HepG2 (cell line): ENCODE results near the gene STRADA. TPM values are rescaled to one million over a fixed set of nuclear protein-coding genes. Genes with fewer than 3 reads are reported as not detected.

Experiments used
- CREB1 ChIP-seq, 2 experiments: fragments of 450-650 bp in 1 of 2; IDR thresholded peaks; 2 replicates each; pipeline ENCODE4 v1.6.1; 2016 to 2017; ENCODE audit warnings: control low read depth in 1 of 2, mild to moderate bottlenecking in 1 of 2, missing compliant biosample characterization in 1 of 2, missing genetic modification characterization in 1 of 2
- HNRNPL ChIP-seq: fragments of 200-400 bp; formaldehyde crosslinking; IDR thresholded peaks from 2 replicates; pipeline ENCODE4 v1.6.1; 2017; ENCODE audit warnings: mild to moderate bottlenecking, low read depth, low read length
- HOXA3 ChIP-seq: sonication (generic); formaldehyde crosslinking; IDR thresholded peaks from 2 replicates; pipeline ENCODE4 v1.5.0; 2020; ENCODE audit warnings: missing genetic modification reagents
- IKZF5 ChIP-seq: IDR thresholded peaks from 2 replicates; pipeline ENCODE4 v1.6.1; 2018; ENCODE audit warnings: missing genetic modification reagents, mild to moderate bottlenecking, missing compliant biosample characterization
- KMT2B ChIP-seq: IDR thresholded peaks from 2 replicates; pipeline ENCODE4 v1.6.1; 2016; ENCODE audit warnings: missing genetic modification reagents, missing compliant biosample characterization
- MEIS1 ChIP-seq: sonication (generic); formaldehyde crosslinking; IDR thresholded peaks from 2 replicates; pipeline ENCODE4 v1.9.0; 2021; ENCODE audit warnings: mild to moderate bottlenecking, missing genetic modification reagents, moderate library complexity, borderline replicate concordance
- MLXIP ChIP-seq: sonication (generic); formaldehyde crosslinking; IDR thresholded peaks from 2 replicates; pipeline ENCODE4 v1.9.0; 2021; ENCODE audit warnings: missing genetic modification reagents, borderline replicate concordance
- MZF1 ChIP-seq: sonication (generic); formaldehyde crosslinking; IDR thresholded peaks from 2 replicates; pipeline ENCODE4 v1.8.1; 2023; ENCODE audit warnings: mild to moderate bottlenecking, missing genetic modification reagents, borderline replicate concordance
- PAX8 ChIP-seq: sonication (generic); formaldehyde crosslinking; IDR thresholded peaks from 2 replicates; pipeline ENCODE4 v1.8.0; 2022; ENCODE audit warnings: mild to moderate bottlenecking, missing genetic modification reagents, borderline replicate concordance
- RBFOX2 ChIP-seq: fragments of 200-400 bp; formaldehyde crosslinking; IDR thresholded peaks from 2 replicates; pipeline ENCODE4 v1.6.1; 2017; ENCODE audit warnings: low read depth, mild to moderate bottlenecking, low read length
- SAP130 ChIP-seq: IDR thresholded peaks from 2 replicates; pipeline ENCODE4 v1.6.1; 2016; ENCODE audit warnings: low read depth
- SNAPC5 ChIP-seq: sonication (generic); formaldehyde crosslinking; IDR thresholded peaks from 2 replicates; pipeline ENCODE4 v1.8.1; 2023; ENCODE audit warnings: mild to moderate bottlenecking, missing genetic modification reagents, borderline replicate concordance
- SOX5 ChIP-seq: IDR thresholded peaks from 2 replicates; pipeline ENCODE4 v1.6.1; 2016; ENCODE audit warnings: borderline replicate concordance
- STAG1 ChIP-seq: sonication (generic); formaldehyde crosslinking; IDR thresholded peaks from 2 replicates; pipeline ENCODE4 v1.4.0; 2020; ENCODE audit warnings: missing genetic modification reagents
- STAT5B ChIP-seq: sonication (generic); formaldehyde crosslinking; IDR thresholded peaks from 2 replicates; pipeline ENCODE4 v1.4.0; 2020; ENCODE audit warnings: missing genetic modification reagents
- THAP7 ChIP-seq: sonication (generic); formaldehyde crosslinking; IDR thresholded peaks from 2 replicates; pipeline ENCODE4 v1.8.1; 2023; ENCODE audit warnings: mild to moderate bottlenecking, missing genetic modification reagents
- TP53 ChIP-seq: sonication (generic); formaldehyde crosslinking; conservative IDR thresholded peaks from 2 replicates; pipeline ENCODE4 v1.4.0; 2020; ENCODE audit warnings: missing genetic modification reagents
- ZBTB38 ChIP-seq: sonication (generic); formaldehyde crosslinking; IDR thresholded peaks from 2 replicates; pipeline ENCODE4 v1.5.1; 2020; ENCODE audit warnings: mild to moderate bottlenecking, missing genetic modification reagents
- ZBTB43 ChIP-seq: sonication (generic); formaldehyde crosslinking; conservative IDR thresholded peaks from 2 replicates; pipeline ENCODE4 v1.4.0; 2020; ENCODE audit warnings: missing genetic modification reagents
- ZMAT3 ChIP-seq: sonication (generic); formaldehyde crosslinking; conservative IDR thresholded peaks from 2 replicates; pipeline ENCODE4 v1.7.0; 2021; ENCODE audit warnings: missing genetic modification reagents
- ZMAT5 ChIP-seq: sonication (generic); formaldehyde crosslinking; IDR thresholded peaks from 2 replicates; pipeline ENCODE4 v1.5.0; 2020; ENCODE audit warnings: mild to moderate bottlenecking, low read depth, missing genetic modification reagents, borderline replicate concordance
- ZNF225 ChIP-seq: sonication (generic); formaldehyde crosslinking; IDR thresholded peaks from 2 replicates; pipeline ENCODE4 v1.4.0; 2020; ENCODE audit warnings: mild to moderate bottlenecking, missing genetic modification reagents
- ZNF496 ChIP-seq: sonication (generic); formaldehyde crosslinking; IDR thresholded peaks from 2 replicates; pipeline ENCODE4 v1.8.1; 2023; ENCODE audit warnings: mild to moderate bottlenecking, moderate library complexity, missing genetic modification reagents; ENCODE audit not compliant: insufficient replicate concordance
- ZNF569 ChIP-seq: sonication (generic); formaldehyde crosslinking; IDR thresholded peaks from 2 replicates; pipeline ENCODE4 v1.5.0; 2020; ENCODE audit warnings: mild to moderate bottlenecking, missing genetic modification reagents, moderate library complexity, borderline replicate concordance
- ZNF713 ChIP-seq: sonication (generic); formaldehyde crosslinking; IDR thresholded peaks from 2 replicates; pipeline ENCODE4 v1.4.0; 2020; ENCODE audit warnings: mild to moderate bottlenecking, missing genetic modification reagents
- ZNF777 ChIP-seq: sonication (generic); formaldehyde crosslinking; IDR thresholded peaks from 2 replicates; pipeline ENCODE4 v1.4.0; 2020; ENCODE audit warnings: missing genetic modification reagents
- polyA plus RNA-seq, 8 experiments: library from polyadenylated mRNA; depleted of rRNA in 3 of 8; stranded (reverse) in 7 of 8; unstranded in 1 of 8; fragments of >200 nt; fragmentation: Illumina TruSeq in 4 of 8; extraction: Trizol in 4 of 8; gene quantifications; 2 replicates each; pipeline versions ENCODE4 v1.2.1 to v1.2.3, GENCODE V29; 2011 to 2016; ENCODE audit warnings: low read depth in 4 of 8, missing spikeins in 1 of 8, mixed read lengths in 1 of 8; ENCODE audit not compliant: insufficient read depth in 1 of 8
- total RNA-seq, 5 experiments: library from RNA; depleted of rRNA; stranded (reverse); fragments of >200 nt; fragmentation: Illumina TruSeq; extraction: Trizol; gene quantifications; 2 replicates each; pipeline ENCODE4 v1.2.3, GENCODE V29; 2016; ENCODE audit warnings: low read depth in 1 of 5

STRADA gene
- total and polyA plus RNA-seq, 2 of the 13 experiments (the other 11 are each of a cell fraction or from before 2014, with no cell fraction given): 17.6 to 17.9 TPM

- TF ChIP-seq IKZF5 (CRISPR knock-in tag): 0 out of 2 replicates have a peak, but pooled peaks have one; percentile 17
- TF ChIP-seq ZNF713 (CRISPR knock-in tag): no peak
- no peak; the same call in 1 of the 2 replicates for TF ChIP-seq SOX5 (CRISPR knock-in tag)
- no peak for TF ChIP-seq STAT5B (CRISPR knock-in tag)
- 0 out of 2 replicates have a peak, but pooled peaks have one; percentile 38 for TF ChIP-seq RBFOX2
- no peak for TF ChIP-seq THAP7 (CRISPR knock-in tag)
- TF ChIP-seq SNAPC5 (CRISPR knock-in tag): no peak
- TF ChIP-seq ZNF777 (CRISPR knock-in tag): no peak
- peak; percentile 66; the same call in 1 of the 2 replicates for TF ChIP-seq SAP130 (CRISPR knock-in tag)
- no peak for TF ChIP-seq HOXA3
- no peak for TF ChIP-seq ZMAT5 (CRISPR knock-in tag)
- TF ChIP-seq CREB1 (IDR thresholded peaks at IDR 0.05): no peak
- TF ChIP-seq CREB1 (CRISPR knock-in tag; IDR thresholded peaks at IDR 0.05): no peak
- TF ChIP-seq ZBTB38: no peak
- no peak for TF ChIP-seq PAX8 (CRISPR knock-in tag)
- TF ChIP-seq ZNF496 (CRISPR knock-in tag): no peak
- no peak for TF ChIP-seq ZNF225 (CRISPR knock-in tag)
- TF ChIP-seq MZF1 (CRISPR knock-in tag): no peak
- TF ChIP-seq ZMAT3: no peak
- TF ChIP-seq ZNF569: no peak
- no peak for TF ChIP-seq HNRNPL
- no peak for TF ChIP-seq MLXIP (CRISPR knock-in tag)
- TF ChIP-seq TP53 (CRISPR knock-in tag): no peak
- TF ChIP-seq MEIS1 (CRISPR knock-in tag): no peak
- no peak for TF ChIP-seq KMT2B (CRISPR knock-in tag)
- no peak for TF ChIP-seq ZBTB43 (CRISPR knock-in tag)
- TF ChIP-seq STAG1 (CRISPR knock-in tag): no peak
These were observed 44.5 kb upstream of the STRADA start (continued) for GRCh38 chr17:63786117-63786516.
